Keratinocyte (primary cell): ENCODE data around the gene MED27. TPM values are rescaled to one million over a fixed set of nuclear protein-coding genes. Genes with fewer than 3 reads are reported as not detected.

Experiments
- DNase-seq: peaks from one replicate; pipeline ENCODE4 v3.0.0-alpha.2; 2011; ENCODE audit warnings: low read depth, missing footprints, low spot score
- FAIRE-seq: peaks from 2 replicates; lab custom pipeline; 2011; peaks lifted over from hg19 to GRCh38; lab: Jason Lieb, UNC
- H2AFZ ChIP-seq: 2 replicates; pipeline ENCODE4 v1.6.0; 2012; ENCODE audit warnings: low read length, control low read depth, inconsistent platforms; ENCODE audit not compliant: control insufficient read depth
- H3K27ac ChIP-seq: 2 replicates; pipeline ENCODE4 v1.5.1; 2011; ENCODE audit warnings: low read length; ENCODE audit not compliant: control insufficient read depth, insufficient read depth
- H3K27me3 ChIP-seq: 3 replicates; pipeline ENCODE4 v1.6.0; 2011; ENCODE audit warnings: low read length; ENCODE audit not compliant: control insufficient read depth, insufficient read depth; ENCODE audit errors: extremely low read depth
- H3K36me3 ChIP-seq, 2 experiments: 2 replicates in 1 of 2; 3 replicates in 1 of 2; pipeline ENCODE4 v1.5.1; 2011; ENCODE audit warnings: low read length in 2 of 2, mild to moderate bottlenecking in 1 of 2; ENCODE audit not compliant: control insufficient read depth in 2 of 2, insufficient read depth in 2 of 2; ENCODE audit errors: extremely low read depth in 1 of 2
- H3K4me1 ChIP-seq: 3 replicates; pipeline ENCODE4 v1.5.1; 2011; ENCODE audit warnings: low read length; ENCODE audit not compliant: control insufficient read depth, insufficient read depth; ENCODE audit errors: extremely low read depth
- H3K4me2 ChIP-seq: 3 replicates; pipeline ENCODE4 v1.6.0; 2011; ENCODE audit warnings: low read depth, low read length; ENCODE audit not compliant: control insufficient read depth, insufficient read depth; ENCODE audit errors: extremely low read depth
- H3K4me3 ChIP-seq, 3 experiments: fragments of 200-600 bp in 1 of 3; sonication (generic) in 1 of 3; 2 replicates in 2 of 3; 3 replicates in 1 of 3; pipeline ENCODE4 v1.5.1; 2011 to 2016; ENCODE audit warnings: low read length in 3 of 3, mild to moderate bottlenecking in 3 of 3, control low read depth in 2 of 3, inconsistent platforms in 1 of 3, low read depth in 1 of 3, mixed read lengths in 1 of 3, mixed run types in 1 of 3, moderate library complexity in 1 of 3; ENCODE audit not compliant: control insufficient read depth in 2 of 3, insufficient read depth in 2 of 3; ENCODE audit errors: extremely low read depth in 1 of 3
- H3K79me2 ChIP-seq: 2 replicates; pipeline ENCODE4 v1.6.0; 2012; ENCODE audit warnings: low read length; ENCODE audit not compliant: control insufficient read depth, insufficient read depth
- H3K9ac ChIP-seq: 3 replicates; pipeline ENCODE4 v1.6.0; 2011; ENCODE audit warnings: low read length; ENCODE audit not compliant: control insufficient read depth, insufficient read depth; ENCODE audit errors: extremely low read depth
- H3K9me1 ChIP-seq: 3 replicates; pipeline ENCODE4 v1.6.0; 2011; ENCODE audit warnings: low read length; ENCODE audit not compliant: control insufficient read depth, insufficient read depth; ENCODE audit errors: extremely low read depth
- H3K9me3 ChIP-seq: 2 replicates; pipeline ENCODE4 v1.5.1; 2012; ENCODE audit warnings: low read depth, low read length; ENCODE audit not compliant: control insufficient read depth
- H4K20me1 ChIP-seq: 3 replicates; pipeline ENCODE4 v1.6.0; 2011; ENCODE audit warnings: low read length; ENCODE audit not compliant: control insufficient read depth, insufficient read depth; ENCODE audit errors: extremely low read depth
- EZH2 ChIP-seq: IDR thresholded peaks from one replicate; pipeline ENCODE4 v1.6.1; 2012; ENCODE audit warnings: inconsistent platforms, mild to moderate bottlenecking, low read length, moderate library complexity
- dilution Hi-C: fragments of 300-500 bp; cut with MboI; formaldehyde crosslinking; loops from one replicate; pipeline ENCODE4 v1.7.0; 2020; ENCODE audit warnings: low sequenced_read_pairs; ENCODE audit not compliant: extremely low pct_ligation_motif_present
- polyA plus RNA-seq, 5 experiments: library from polyadenylated mRNA; depleted of rRNA in 3 of 5; stranded (reverse) in 3 of 5; stranded (forward) in 1 of 5; unstranded in 1 of 5; fragments of >200 nt; gene quantifications; 1 replicate in 1 of 5; 2 replicates in 3 of 5; 3 replicates in 1 of 5; pipeline versions ENCODE4 v1.2.1 to v1.2.3, GENCODE V29; 2011 to 2012; ENCODE audit warnings: missing spikeins in 2 of 5, low read depth in 1 of 5, low replicate concordance in 1 of 5
- TF ChIP-seq, protein P1 (sequence below), 3 experiments: IDR thresholded peaks in 1 of 3; conservative IDR thresholded peaks in 1 of 3; optimal IDR thresholded peaks in 1 of 3; 2 replicates in 2 of 3; 3 replicates in 1 of 3; pipeline versions ENCODE3 to v1.5.1; 2011; ENCODE audit warnings: low read length in 3 of 3, mild to moderate bottlenecking in 3 of 3, moderate library complexity in 2 of 3, control low read depth in 1 of 3, inconsistent platforms in 1 of 3; ENCODE audit not compliant: insufficient read depth in 2 of 3; ENCODE audit errors: extremely low read depth in 1 of 3

MED27 gene
- polyA plus RNA-seq, 1 donor (not counting 4 experiments of a cell fraction or from before 2014, with no cell fraction given), result 39.0 TPM

DNA sequence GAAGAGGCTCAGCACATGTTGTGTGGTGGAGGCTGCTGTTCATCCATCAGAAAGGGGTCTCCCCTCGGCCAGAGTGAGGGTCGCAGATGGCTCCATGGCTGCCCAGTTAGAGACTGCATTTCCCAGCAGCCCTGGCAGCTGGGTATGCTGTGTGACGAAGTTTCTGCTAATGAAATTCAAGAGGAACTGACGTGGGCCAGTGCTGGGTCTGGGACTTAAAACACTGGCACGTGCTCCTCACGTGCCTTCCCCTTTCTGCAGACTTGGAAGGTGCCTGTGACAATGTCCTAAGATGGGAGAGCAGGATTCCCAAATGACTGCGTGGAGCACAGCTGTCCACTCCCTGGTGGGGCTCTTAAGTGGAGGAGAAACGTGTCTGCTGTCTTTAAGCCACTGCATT is 225.3 kb downstream of the MED27 start:
- FAIRE-seq (no peak), DNase-seq (no peak)
- peaks cover 4% of the 10 kb centered on the region for H4K20me1 ChIP-seq
- TF ChIP-seq, protein P1, sequence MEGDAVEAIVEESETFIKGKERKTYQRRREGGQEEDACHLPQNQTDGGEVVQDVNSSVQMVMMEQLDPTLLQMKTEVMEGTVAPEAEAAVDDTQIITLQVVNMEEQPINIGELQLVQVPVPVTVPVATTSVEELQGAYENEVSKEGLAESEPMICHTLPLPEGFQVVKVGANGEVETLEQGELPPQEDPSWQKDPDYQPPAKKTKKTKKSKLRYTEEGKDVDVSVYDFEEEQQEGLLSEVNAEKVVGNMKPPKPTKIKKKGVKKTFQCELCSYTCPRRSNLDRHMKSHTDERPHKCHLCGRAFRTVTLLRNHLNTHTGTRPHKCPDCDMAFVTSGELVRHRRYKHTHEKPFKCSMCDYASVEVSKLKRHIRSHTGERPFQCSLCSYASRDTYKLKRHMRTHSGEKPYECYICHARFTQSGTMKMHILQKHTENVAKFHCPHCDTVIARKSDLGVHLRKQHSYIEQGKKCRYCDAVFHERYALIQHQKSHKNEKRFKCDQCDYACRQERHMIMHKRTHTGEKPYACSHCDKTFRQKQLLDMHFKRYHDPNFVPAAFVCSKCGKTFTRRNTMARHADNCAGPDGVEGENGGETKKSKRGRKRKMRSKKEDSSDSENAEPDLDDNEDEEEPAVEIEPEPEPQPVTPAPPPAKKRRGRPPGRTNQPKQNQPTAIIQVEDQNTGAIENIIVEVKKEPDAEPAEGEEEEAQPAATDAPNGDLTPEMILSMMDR (optimal IDR thresholded peaks at IDR 0.05 in 1 of 3, IDR thresholded peaks at IDR 0.05 in 1 of 3, conservative IDR thresholded peaks at IDR 0.05 in 1 of 3; ENCODE audit: extremely low read depth in 1 of 3, insufficient read depth in 2 of 3, low read length in 3 of 3), result no peak
- TF ChIP-seq EZH2, result no peak
- H3K4me3 ChIP-seq, result no peak overlapping the region
- no peak overlapping the region for H3K4me2 ChIP-seq
- dilution Hi-C loops, result no loop called here
- H3K9ac ChIP-seq, result no peak overlapping the region
- no peaks in the 10 kb centered on the region for H3K36me3 ChIP-seq
- peaks cover 4% of the 10 kb centered on the region for H3K27me3 ChIP-seq
- H3K79me2 ChIP-seq, result no peaks in the 10 kb centered on the region
- H3K9me3 ChIP-seq, result no peaks in the 10 kb centered on the region
- no peaks in the 10 kb centered on the region for H3K4me1 ChIP-seq
- H3K9me1 ChIP-seq, result no peaks in the 10 kb centered on the region
- no peak overlapping the region for H3K27ac ChIP-seq
- H2AFZ ChIP-seq, result no peak overlapping the region

GRCh38 chr9:131853434-131853833 is 226.2 kb downstream of the MED27 start:
- DNase-seq, result no peak
- dilution Hi-C loops, result no loop called here
- Histone ChIP-seq H3K27me3 (peaks cover 4% of the 10 kb centered on the region), H4K20me1 (peaks cover 4% of the 10 kb centered on the region), H3K4me1 (no peaks in the 10 kb centered on the region), H3K4me3 (no peak overlapping the region), H3K36me3 (no peaks in the 10 kb centered on the region), H3K79me2 (no peaks in the 10 kb centered on the region), H3K9ac (no peak overlapping the region), H3K9me3 (no peaks in the 10 kb centered on the region), H3K27ac (no peak overlapping the region), H3K9me1 (no peaks in the 10 kb centered on the region), H2AFZ (no peak overlapping the region), H3K4me2 (no peak overlapping the region)
- TF ChIP-seq, protein P1 (optimal IDR thresholded peaks at IDR 0.05 in 1 of 3, IDR thresholded peaks at IDR 0.05 in 1 of 3, conservative IDR thresholded peaks at IDR 0.05 in 1 of 3; ENCODE audit: extremely low read depth in 1 of 3, insufficient read depth in 2 of 3, low read length in 3 of 3), result no peak
- no peak for TF ChIP-seq EZH2
- FAIRE-seq, result no peak
